GM21529 (cell line): ENCODE measurements around the gene SCP2.

Experiments used
- ATAC-seq: cut with Tn5 transposase; IDR thresholded peaks from one replicate; pipeline ENCODE4 v1.9.1; 2021; ENCODE audit not compliant: unreplicated experiment

Gene SCP2

DNA sequence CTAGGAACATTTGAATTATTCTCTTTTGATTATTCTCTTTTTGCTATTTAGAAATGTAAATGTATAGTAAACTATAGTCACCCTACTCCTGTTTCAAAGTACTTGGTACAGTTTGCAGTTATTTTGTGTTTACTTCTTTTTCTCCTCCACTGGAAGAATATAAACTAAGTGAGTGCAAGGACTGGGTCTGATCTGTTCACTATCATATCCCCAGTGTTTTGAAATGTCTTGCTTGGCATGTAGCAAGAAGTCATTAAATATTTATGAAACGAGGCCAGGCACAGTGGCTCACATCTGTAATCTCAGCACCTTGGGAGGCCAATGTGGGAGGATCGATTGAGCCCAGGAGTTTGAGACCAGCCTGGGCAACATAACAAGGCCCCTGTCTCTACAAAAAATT is 99.2 kb downstream of the SCP2 start:
- ATAC-seq, result no peak

GRCh38 chr1:53031732-53032131 is 104.7 kb downstream of the SCP2 start:
- no peak for ATAC-seq

- no peak for ATAC-seq
Observed at GRCh38 chr1:53037159-53037558, 110.1 kb downstream of the SCP2 start.

DNA sequence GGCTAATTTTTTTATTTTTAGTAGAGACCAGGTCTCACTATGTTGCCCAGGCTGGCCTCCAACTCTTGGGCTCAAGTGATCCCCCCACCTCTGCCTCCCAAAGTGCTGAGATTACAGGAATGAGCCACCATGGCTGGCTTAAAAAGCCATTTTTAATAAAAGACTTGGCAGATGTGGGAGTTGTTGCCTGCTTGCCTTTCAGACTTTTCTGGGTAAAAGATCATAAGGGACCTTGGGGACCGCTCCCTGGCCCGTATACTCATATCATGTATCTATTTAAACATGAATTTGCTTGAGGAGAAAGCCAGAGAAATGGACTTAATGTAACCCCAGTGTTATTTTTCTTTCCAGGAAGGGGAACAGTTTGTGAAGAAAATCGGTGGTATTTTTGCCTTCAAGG is 111.5 kb downstream of the SCP2 start:
- ATAC-seq, result no peak

DNA sequence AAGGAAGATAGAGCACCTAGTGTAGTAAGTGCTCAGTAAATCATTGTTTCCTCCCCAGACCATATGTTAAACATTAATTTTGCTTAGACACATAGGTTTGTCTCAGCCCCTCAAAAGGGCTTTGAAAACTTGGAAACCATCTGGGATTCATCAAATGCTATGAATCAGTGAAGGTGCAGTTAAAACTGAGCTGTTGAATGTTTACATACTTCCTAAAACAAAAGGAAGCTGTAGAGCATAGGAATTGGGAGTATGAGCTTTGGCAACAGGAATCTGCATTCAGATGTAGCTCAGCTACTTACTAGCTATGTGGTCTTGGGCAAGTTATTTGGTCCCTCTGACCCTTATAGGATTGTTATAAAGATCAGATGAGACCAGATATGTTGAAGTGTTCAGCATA is 116.2 kb downstream of the SCP2 start:
- no peak for ATAC-seq

GRCh38 chr1:53044926-53045325 is 117.8 kb downstream of the SCP2 start:
- no peak for ATAC-seq

DNA sequence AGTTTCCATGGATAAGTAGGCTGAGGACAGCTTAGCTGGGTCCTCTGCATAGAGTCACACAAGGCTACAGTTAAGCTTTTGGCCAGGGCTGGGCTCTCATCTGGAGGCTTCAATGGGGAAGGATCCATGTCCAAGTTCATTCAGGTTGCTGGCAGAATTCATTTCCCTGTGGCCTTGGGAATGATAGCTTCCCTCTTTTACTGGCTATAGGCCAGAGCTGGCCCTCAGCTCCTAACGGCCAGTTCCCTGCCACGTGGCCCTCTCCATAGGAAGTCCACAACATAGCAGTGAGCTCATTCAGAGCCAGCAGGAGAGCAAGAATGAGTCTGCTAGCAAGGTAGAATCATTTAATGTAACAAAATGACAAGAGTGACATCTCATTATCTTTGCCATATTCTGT is 119.9 kb downstream of the SCP2 start:
- no peak for ATAC-seq

DNA sequence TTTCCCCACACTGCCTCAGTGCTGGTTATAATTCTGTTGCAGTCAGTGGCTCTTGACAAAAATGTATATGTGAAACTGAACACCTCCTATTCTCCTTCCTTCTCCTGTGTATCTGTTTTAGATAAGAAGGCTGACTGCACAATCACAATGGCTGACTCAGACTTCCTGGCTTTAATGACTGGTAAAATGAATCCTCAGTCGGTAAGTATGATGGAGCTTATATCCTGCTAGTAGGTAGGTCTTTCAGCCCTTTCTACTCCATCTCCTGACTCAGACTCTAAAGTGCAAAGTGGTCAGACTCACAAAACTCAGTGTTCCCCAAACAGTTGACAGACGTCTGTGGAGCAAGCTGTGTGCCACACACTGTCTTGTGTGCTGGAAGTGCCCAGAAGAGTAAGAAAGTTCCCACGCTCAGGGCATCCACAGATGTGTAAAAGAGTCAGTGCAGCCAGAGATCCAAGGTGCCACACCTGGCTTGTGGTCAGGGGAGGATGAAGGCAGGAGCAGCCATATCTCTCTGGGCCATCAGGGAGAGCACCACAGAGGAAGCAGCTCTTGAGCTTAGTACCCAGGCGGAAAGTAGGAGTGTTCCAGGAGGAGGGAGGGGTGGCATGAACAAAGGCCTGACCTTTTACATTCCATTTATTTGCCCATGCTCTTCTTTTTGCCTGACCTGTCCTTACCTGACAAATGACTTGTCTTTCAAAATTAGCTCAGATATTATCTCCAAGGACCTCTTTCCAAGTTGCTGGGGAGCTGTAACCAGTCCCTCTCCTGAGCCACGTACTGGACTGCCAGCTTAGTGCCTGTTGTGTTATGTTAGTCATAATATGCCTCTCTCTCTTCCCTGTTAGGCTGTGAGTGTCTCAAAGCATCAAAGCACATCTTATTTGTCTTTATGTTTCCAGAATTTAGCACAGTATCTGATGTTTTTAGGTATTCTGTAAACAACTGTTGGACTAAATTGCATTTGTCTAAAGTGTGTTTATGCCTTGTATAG is 121.0 kb downstream of the SCP2 start:
- no peak for ATAC-seq

DNA sequence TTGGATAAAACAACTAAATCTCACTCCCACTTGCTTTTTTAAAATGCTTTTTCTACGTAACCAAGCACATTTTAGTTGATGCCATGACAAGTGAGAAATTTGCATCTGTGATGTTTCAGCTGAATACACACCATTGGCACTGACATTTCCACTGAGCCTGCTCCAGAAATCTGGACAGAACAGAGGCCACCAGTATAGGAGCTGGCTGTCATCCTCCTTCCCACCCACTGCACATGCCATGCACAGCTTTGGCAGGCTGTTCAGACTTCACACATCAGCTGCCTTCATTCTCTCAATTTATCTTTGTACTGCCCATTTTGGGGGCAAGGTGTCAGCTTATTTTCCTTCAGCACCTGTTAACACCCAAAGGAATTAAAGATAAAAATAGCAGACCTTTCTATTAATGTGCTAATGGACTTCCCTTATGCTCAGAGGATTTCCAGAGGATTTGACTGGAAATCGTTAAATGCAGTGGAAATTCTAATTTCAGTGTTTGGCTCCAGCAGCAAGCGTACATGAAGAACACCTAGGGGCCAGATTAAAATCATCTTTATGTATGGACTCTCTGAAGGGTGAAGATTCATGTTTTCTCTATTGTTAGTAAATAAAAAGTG is 122.0 kb downstream of the SCP2 start:
- no peak for ATAC-seq

- ATAC-seq, result no peak
Observed at GRCh38 chr1:53049574-53049967, 122.5 kb downstream of the SCP2 start.

GRCh38 chr1:53050310-53050709 is 123.2 kb downstream of the SCP2 start:
- ATAC-seq, result no peak

GRCh38 chr1:53051676-53052075 is 124.6 kb downstream of the SCP2 start:
- no peak for ATAC-seq

GRCh38 chr1:53057127-53057526 is 130.1 kb downstream of the SCP2 start:
- no peak for ATAC-seq

GRCh38 chr1:53060579-53060978 is 133.5 kb downstream of the SCP2 start:
- ATAC-seq, result no peak

GRCh38 chr1:53061123-53061858 is 134.2 kb downstream of the SCP2 start:
- ATAC-seq, result no peak

DNA sequence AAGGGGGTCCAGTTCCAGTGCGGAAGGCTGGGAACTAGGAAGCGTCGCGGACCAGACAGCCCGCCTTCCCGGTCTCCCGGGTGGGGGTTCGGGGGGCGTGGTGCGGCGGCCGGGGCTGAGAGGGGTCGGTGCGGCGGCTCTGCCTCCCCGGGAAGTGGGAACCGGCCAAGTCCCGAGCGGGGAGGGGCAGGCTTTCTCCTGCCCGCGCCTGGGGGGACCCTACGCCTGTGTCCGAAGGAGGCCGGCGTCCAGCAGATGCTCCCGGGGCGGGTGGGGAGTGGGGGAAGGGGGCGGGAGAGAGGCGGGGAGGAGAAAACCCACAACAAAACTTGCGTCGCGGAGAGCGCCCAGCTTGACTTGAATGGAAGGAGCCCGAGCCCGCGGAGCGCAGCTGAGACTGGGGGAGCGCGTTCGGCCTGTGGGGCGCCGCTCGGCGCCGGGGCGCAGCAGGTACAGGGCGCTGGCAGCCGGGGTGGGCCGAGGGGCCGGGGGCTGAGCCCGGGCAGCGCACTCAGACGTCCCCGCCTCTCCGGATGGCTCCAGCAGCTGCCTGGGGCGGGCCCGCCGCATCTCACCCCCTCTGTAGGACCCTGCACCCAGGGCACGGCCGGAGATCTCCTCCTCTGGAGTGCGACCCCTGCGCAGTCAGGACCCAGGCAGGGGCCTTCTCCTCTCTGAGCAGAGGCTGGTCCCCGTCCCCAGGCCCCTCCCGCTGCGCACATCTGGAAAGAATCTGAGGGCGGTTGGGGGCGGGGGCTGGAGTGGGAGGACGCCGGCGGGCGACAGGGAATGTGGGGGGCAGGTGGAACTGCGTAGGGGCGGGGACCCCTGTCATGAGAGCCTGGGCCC is 135.0 kb downstream of the SCP2 start, which contains the start of gene PODN:
PODN (plus strand) TSS at position 355 of the 849 bp plus-strand sequence. CDS start 7,643 bp downstream, outside the sequence.
- ATAC-seq, result no peak

DNA sequence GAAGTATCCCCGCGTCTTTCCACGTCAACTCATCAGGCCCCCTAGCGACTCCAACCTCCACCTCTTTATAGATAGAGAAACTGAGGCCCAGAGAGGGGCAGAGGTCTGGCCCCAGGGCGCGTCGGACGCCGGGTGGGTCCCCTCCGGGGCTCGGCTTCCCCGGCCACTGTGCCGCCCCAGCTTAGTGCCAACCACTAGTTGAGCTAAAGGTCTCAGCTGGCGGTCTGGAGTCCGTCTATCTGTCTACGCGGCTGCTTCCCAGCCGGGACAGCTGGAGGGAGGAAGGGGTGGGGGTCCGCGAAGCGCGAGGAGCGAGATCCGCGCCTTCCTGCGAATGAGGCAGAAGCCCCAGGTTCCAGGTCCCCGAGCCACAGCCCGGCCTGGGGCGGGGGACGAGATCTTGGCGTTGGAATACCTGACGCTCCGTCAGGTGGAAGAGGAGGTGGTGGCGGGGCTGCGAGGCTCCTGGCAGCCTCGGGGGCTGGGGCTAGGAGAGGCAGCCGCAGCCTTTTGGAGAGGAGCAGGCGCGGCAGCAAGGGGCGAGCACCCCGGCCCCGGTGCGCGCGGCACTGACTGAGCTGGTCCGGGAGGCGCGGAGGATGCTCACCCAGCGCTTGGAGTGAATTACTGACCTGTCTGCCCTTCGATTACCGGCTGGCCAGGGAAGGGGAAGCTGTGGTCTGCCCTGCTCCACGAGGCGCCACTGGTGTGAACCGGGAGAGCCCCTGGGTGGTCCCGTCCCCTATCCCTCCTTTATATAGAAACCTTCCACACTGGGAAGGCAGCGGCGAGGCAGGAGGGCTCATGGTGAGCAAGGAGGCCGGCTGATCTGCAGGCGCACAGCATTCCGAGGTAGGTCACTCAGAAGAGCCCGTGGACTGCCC is 135.9 kb downstream of the SCP2 start:
- no peak for ATAC-seq

GRCh38 chr1:53063744-53064515 is 136.9 kb downstream of the SCP2 start:
- ATAC-seq, result no peak

DNA sequence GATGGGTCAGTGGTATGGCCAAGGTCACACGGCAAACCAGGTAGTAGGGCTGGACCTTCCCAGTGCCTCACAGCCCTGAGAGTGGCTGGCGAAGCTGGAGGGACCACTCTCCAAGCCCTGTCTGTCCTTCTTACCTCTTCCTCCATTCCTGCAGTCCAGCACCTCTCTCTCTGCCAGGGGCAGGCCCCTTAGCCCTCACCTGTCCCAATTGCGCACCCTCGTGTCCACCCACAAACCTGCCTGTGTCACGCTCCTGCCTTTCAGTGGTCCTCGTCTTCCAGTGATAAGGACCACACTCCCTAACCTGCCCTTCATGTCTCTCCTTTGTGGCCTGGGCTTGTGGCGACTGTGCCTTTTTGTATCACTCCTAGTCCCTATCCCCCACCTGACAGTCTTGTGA is 138.3 kb downstream of the SCP2 start:
- no peak for ATAC-seq
